ENCODE results near the gene AGAP1. TPM values are rescaled to one million over a fixed set of nuclear protein-coding genes. Genes with fewer than 3 reads are reported as not detected.

Gene AGAP1
- total and polyA plus RNA-seq, 2 donors (not counting 3 experiments of a cell fraction or from before 2014, with no cell fraction given) = 10.2 to 20.9 TPM

DNA sequence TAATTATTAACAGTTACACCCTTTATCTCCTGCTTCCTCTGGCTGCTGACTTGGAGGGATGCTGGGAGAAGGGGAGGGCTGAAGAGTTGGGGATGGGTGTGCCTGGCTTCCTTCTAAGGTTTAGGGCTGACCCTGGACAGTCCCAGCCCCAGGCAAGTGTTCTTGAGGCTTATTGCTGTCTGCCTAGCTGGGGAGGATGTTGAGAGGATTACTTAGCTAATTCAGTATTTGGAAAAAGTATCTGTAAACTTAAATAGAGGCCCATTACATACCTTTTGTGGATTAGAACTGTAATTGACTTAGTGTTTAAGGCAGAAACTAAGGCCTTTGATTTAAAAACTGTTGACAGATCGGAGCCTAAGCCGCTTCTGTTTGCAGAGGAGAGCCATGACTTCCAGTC is 67.6 kb downstream of the AGAP1 start:
- Histone ChIP-seq H3K79me2 (ENCODE audit: control insufficient read depth, insufficient read depth, low read length) (no peaks in the 10 kb centered on the region), H3K9me1 (replicated peaks; ENCODE audit: control insufficient read depth, extremely low read depth, insufficient read depth, low read length) (no peaks in the 10 kb centered on the region), H3K4me2 (ENCODE audit: insufficient read depth, low read length) (no peak overlapping the region), H3K9ac (replicated peaks; ENCODE audit: extremely low read depth, insufficient read depth, low read length) (no peak overlapping the region), H3K4me1 (ENCODE audit: control insufficient read depth, extremely low read depth, insufficient read depth, low read length) (peaks cover 9% of the 10 kb centered on the region), H3K9me3 (replicated peaks; ENCODE audit: control insufficient read depth, insufficient read depth, low read length) (no peaks in the 10 kb centered on the region), H4K20me1 (replicated peaks; ENCODE audit: control insufficient read depth, extremely low read depth, insufficient read depth, low read length) (no peaks in the 10 kb centered on the region), H3K27me3 (ENCODE audit: control insufficient read depth in 2 of 2, insufficient read depth in 2 of 2, low read length in 2 of 2) (no peaks in the 10 kb centered on the region), H3K4me3 (replicated peaks in 1 of 3; ENCODE audit: insufficient read depth in 1 of 3, low read depth in 1 of 3, low read length in 3 of 3) (no peak overlapping the region), H3K27ac (ENCODE audit: insufficient read depth, low read depth, low read length) (no peak overlapping the region), H2AFZ (ENCODE audit: low read depth, low read length) (no peak overlapping the region), H3K36me3 (ENCODE audit: control insufficient read depth in 2 of 2, extremely low read depth in 1 of 2, insufficient read depth in 2 of 2, low read length in 2 of 2) (no peaks in the 10 kb centered on the region)
- DNase-seq (ENCODE audit: low read depth, low spot score) = no peak
- ChIA-PET CTCF (interaction anchor here (0.9 to 1.3 kb wide), 2 partner anchors 10 to 32 kb away, joined by 5 to 8 read pairs; no protein-coding TSS in a partner anchor), POLR2A (no interaction called here)
- intact Hi-C loops (cut with micrococcal nuclease) (no loop called here), dilution Hi-C loops (cut with MboI; ENCODE audit: extremely low pct_ligation_motif_present, low sequenced_read_pairs) (no loop called here)
- no TSS peak for BruUV-seq (replicated peaks)
- FAIRE-seq = no peak
- no peak for TF ChIP-seq POLR2AphosphoS5 (IDR thresholded peaks at IDR 0.05; ENCODE audit: insufficient read depth, low read depth, low read length)
- no peak for TF ChIP-seq GATA2 (IDR thresholded peaks at IDR 0.05; ENCODE audit: insufficient read depth, insufficient read length, low read depth, low read length)
- no peak for TF ChIP-seq JUN (IDR thresholded peaks at IDR 0.05; ENCODE audit: borderline replicate concordance, insufficient read depth, insufficient read length, low read depth)
- no peak for TF ChIP-seq FOS (IDR thresholded peaks at IDR 0.05; ENCODE audit: borderline replicate concordance, insufficient read depth, low read length)
- TF ChIP-seq, protein P1, sequence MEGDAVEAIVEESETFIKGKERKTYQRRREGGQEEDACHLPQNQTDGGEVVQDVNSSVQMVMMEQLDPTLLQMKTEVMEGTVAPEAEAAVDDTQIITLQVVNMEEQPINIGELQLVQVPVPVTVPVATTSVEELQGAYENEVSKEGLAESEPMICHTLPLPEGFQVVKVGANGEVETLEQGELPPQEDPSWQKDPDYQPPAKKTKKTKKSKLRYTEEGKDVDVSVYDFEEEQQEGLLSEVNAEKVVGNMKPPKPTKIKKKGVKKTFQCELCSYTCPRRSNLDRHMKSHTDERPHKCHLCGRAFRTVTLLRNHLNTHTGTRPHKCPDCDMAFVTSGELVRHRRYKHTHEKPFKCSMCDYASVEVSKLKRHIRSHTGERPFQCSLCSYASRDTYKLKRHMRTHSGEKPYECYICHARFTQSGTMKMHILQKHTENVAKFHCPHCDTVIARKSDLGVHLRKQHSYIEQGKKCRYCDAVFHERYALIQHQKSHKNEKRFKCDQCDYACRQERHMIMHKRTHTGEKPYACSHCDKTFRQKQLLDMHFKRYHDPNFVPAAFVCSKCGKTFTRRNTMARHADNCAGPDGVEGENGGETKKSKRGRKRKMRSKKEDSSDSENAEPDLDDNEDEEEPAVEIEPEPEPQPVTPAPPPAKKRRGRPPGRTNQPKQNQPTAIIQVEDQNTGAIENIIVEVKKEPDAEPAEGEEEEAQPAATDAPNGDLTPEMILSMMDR (IDR thresholded peaks at IDR 0.05; ENCODE audit: extremely low read depth in 1 of 2, insufficient read depth in 1 of 2, low read depth in 1 of 2, low read length in 2 of 2) = no peak
- TF ChIP-seq, protein P2, sequence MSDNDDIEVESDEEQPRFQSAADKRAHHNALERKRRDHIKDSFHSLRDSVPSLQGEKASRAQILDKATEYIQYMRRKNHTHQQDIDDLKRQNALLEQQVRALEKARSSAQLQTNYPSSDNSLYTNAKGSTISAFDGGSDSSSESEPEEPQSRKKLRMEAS (IDR thresholded peaks at IDR 0.05; ENCODE audit: insufficient read depth, insufficient read length) = no peak
- no peak for TF ChIP-seq EZH2 (IDR thresholded peaks at IDR 0.05; ENCODE audit: borderline replicate concordance, low read depth, low read length, severe bottlenecking)
- no peak for TF ChIP-seq POLR2A (IDR thresholded peaks at IDR 0.05; ENCODE audit: low read depth, low read length)
- TF ChIP-seq MYC (IDR thresholded peaks at IDR 0.05; ENCODE audit: low read depth, low read length) = no peak

Data from endothelial cell of umbilical vein (primary cell).